Fibroblast of peridontal ligament (primary cell): Measurements from ENCODE around the gene CD226.
"Not testable (repeated sequence)": the region's sequence is repeated elsewhere in the genome, so short reads cannot be mapped to it uniquely, and the experiment has no call there.

Source experiments
- DNase-seq: peaks from one replicate; pipeline ENCODE4 v3.0.0-alpha.2; 2010; ENCODE audit errors: extremely low read depth

The CD226 gene

DNA sequence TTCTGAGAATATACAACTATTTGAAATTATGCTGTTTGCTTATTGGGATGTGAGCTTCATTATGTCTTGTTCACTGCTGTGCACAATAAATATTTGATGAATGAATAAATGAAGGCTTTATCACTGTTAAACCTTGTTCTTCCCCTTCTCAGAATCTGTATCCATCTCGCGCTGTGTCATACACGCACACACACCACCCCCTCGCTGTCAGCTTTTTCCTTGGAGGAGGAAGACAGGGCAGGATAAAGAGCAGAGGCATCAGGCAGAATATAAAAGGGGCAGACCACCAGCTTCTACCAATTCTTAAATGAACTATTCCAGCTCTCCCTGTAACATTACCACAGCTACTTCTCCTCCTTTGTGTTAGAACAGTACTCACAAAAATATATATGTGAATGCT, 75.0 kb downstream of the CD226 start:
- no peak for DNase-seq

GRCh38 chr18:69871363-69871762, 76.3 kb downstream of the CD226 start:
- no peak for DNase-seq

GRCh38 chr18:69870736-69871135, 76.9 kb downstream of the CD226 start:
- DNase-seq, result no peak

- DNase-seq, result no peak
Measured at GRCh38 chr18:69866212-69866611, 81.5 kb downstream of the CD226 start.

GRCh38 chr18:69865776-69866175, 81.9 kb downstream of the CD226 start:
- peak; percentile 68 for DNase-seq

- not testable (repeated sequence) for DNase-seq
Measured at GRCh38 chr18:69864802-69865201, 82.9 kb downstream of the CD226 start.

DNA sequence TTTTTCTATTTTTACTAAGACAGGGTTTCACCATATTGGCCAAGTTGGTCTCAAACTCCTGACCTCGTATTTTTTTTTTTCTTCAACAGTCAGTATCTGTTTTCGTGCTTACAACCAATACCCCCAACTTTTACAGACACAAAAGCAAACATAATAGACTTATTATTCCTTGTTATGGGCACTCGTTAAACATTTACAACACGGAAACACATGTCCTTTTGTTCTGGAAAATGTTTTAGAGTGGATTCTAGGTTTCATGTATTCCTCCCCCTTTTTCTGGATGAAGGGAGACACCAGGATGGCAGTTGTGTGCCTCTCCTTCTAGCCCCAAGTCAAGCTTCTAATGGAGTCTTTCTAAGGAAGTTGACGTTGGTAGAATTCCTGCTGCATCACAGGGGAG, 88.8 kb downstream of the CD226 start:
- DNase-seq, result no peak

GRCh38 chr18:69854455-69854854, 93.2 kb downstream of the CD226 start:
- DNase-seq, result no peak

DNA sequence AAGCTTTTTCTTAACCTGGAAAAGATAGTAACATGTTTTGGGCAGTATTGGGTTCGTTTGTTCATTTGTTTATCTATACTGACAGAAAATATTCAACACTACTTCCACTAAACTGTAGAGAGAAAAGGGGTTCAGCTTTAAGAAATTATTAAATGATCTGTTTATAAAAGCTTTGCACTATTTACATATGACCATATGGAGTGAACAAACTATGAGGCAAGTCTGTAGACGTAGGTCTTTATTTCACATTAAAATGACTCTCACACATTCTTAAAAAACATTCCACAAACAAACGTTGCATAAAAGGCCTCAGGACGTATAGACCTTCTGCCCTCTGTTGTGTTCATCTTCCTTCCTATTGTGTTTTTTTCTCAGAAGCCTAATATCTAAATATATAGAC, 94.6 kb downstream of the CD226 start:
- no peak for DNase-seq

DNA sequence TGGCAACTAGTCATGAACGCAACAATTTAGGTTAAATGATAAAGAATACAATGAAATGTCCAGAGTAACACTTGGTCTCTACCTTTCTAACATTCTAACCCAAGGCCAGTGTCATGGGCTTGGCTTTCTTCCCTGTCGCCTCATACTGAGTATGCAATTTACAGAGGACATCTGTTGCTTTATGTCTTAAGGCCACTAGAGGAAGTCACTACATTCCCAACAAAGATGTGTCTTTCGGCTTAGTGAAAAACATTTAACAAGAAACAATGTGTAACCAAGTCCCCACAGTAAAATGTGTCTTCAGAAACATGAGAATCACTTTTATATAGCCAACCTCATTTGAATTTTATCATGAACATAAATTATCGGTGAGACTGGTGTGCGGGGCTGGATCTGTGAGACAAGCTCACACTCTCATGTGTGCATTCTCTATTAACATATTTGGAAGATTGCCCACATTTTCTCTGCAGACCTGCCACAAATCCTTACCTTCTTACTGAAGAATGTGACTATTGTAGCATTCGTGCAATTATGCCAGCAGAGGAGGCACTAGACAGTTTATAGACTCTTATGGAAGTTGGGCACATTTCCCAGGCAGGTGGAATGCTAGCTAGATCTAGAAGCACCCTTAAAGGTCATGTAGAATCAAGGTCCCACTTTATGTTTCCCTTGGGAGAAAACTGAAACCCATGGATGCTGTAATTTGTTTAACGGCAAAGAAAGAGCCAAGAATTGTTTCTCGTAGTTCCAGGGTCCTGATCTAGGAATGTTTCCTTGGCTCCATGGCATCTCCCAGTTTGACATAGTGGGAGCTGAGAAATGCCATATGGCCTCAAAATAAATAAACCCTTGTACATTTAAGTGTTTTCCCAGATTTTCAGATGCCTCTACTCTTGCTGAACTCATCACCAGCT, 101.8 kb downstream of the CD226 start:
- peak; percentile 37 for DNase-seq

- no peak for DNase-seq
Measured at GRCh38 chr18:69844656-69845055, 103.0 kb downstream of the CD226 start.

DNA sequence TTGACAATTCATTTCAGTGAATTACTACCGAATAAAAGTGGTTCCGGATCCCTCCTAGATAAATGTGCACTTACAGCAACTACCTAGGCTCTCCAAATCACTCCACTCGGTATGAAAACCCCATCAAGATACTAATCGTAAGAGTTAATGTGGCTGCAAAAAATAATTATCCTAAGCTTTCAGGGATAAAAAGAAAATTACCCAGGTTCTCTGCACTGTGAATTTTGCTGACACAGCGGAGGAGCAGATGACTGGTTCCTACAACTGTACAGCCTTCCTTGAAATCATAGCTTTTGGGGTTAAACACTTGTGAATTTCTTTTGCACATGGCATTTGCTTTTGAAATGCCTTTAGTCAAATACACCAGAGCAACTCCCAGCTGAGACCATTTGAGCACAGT, 104.7 kb downstream of the CD226 start:
- DNase-seq, result no peak

DNA sequence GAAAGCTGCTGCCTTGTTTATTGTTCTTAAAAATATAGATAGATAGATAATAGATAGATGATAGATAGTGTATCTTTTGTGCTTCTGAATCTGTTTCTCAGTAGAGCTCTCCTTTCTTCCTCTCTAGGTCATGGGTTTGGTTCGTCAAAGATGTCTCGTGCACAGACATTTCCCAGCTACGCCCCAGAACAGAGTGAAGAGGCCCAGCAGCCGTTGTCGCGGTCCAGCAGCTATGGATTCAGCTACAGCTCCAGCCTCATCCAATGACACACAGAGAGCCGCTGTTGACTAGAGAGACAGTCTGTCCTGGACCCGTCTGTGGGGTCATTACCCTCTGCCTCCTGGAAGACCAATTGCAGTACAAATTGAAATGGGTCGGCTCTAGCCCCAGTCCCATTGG, 106.6 kb downstream of the CD226 start:
- DNase-seq, result no peak

- DNase-seq, result peak; percentile 61
Measured at GRCh38 chr18:69840445-69840844, 107.2 kb downstream of the CD226 start.

DNA sequence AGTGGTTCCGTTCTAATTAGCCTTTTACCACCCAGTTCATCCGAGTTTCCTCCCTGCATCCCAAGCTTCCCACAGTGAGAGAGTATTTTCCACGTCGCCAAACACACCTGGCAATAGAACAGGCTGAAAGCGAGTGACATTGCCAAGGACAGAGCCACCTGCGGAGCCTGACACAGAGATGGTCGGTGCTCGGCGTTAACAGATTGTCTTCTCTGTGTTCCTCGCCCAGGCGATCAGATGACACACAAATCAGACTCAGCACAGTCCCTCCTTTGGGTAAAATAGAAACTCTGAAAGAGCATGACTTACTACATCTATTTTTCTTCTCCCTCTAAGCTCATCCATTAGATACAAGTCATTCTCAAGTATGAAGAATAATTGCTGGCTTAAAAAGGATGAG, 107.7 kb downstream of the CD226 start:
- DNase-seq, result no peak

- no peak for DNase-seq
Measured at GRCh38 chr18:69839497-69839896, 108.2 kb downstream of the CD226 start.

DNA sequence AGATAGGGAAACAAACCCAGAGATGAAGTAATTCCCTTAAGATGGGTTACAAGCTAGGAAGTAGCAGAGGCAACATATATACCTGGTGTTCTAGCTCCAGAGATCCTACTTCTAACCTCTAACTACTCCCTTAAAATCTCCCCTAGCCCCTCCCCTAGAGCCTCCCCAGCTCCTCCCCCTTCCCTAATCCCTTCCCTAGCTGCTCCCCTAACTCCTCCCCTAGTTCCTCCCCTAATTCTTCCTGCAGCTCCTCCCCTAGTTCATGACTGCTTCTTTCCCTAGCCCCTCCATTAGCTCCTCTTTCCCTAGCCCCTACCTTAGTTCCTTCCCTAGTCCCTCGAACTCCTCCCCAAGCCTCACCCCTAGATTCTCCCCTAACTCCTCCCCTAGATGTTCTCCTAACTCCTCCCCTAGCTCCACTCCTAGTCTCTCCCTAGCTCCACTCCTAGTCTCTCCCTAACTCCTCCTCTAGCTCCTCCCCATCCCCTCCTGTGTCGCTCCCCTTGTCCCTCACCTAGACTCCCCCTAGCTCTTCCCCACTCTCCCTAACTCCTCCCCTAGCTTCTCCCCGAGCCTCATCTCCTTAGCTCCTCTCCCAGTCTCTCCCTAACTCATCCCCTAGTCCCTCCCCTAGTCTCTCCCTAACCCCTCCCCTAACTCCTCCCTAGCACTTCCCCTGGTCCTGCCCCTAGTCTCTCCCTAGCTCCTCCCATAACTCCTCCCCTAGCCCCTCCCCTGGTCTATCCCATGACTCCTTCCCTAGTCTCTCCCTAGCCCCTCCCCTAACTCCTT, 108.9 kb downstream of the CD226 start:
- no peak for DNase-seq

DNA sequence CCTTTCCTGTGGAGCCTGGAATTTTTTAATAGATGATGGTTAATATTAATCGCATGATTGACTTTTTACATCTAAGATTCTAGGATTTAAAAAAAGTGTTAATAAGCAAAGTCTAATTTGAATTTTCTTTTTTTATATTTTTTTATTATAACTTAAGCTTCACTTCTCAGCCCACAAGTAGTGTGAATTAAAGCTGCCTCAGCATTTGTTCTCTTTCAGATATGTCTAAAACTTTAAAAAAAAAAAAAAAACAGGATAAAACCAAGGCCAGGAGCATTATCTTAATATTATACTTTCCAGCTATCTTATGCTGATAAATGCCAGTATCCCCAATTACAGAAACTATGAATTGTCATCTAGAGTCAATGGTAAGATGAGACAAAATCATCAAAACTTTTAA, 109.7 kb downstream of the CD226 start:
- no peak for DNase-seq

- DNase-seq, result not testable (repeated sequence)
Measured at GRCh38 chr18:69834980-69835379, 112.7 kb downstream of the CD226 start.

GRCh38 chr18:69830189-69830588, 117.5 kb downstream of the CD226 start:
- DNase-seq, result no peak

DNA sequence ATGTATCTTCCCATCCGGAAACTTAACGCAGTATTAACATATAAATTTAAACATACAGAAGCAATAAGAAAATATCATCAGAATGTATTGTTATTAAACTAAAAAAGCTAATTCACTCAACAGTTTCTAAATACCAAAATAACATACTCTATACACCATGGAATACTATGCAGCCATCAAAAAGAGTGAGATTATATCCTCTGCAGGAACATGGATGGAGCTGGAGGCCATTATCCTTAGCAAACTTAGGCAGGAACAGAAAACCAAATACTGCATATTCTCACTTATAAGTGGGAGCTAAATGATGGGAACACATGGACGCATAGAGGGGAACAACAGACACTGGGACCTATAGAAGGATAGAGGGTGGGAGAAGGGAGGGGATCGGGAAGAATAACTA, 127.1 kb downstream of the CD226 start:
- DNase-seq, result no peak

- DNase-seq, result no peak
Measured at GRCh38 chr18:69819460-69819859, 128.2 kb downstream of the CD226 start.

GRCh38 chr18:69817335-69817940, 130.2 kb downstream of the CD226 start:
- DNase-seq, result peak; percentile 99
